GM12878 (cell line): ENCODE measurements around the gene SAMD4A. TPM values are rescaled to one million over a fixed set of nuclear protein-coding genes. Genes with fewer than 3 reads are reported as not detected.

ENCODE experiments used
- ATAC-seq: fragments of 200-7000 bp; cut with Tn5 transposase; 3 replicates; pipeline ENCODE4 v1.9.1; 2020; ENCODE audit warnings: mild to moderate bottlenecking, moderate library complexity
- BruUV-seq: library from RNA; stranded (reverse); fragments of 400-500 nt; replicated peaks from 2 replicates; lab custom pipeline; 2021; lab: Mats Ljungman, UMichigan
- CTCF ChIA-PET: fragments of 300-600 bp; sonication (Branson Sonifier 250); formaldehyde crosslinking; extraction: SDS; loops from one replicate; lab custom pipeline; 2021; ENCODE audit warnings: inconsistent platforms; lab: Yijun Ruan, JAX
- POLR2A ChIA-PET: fragments of 350-600 bp; formaldehyde crosslinking; extraction: SDS; loops from one replicate; lab custom pipeline; 2021; ENCODE audit warnings: inconsistent platforms; lab: Charles Lee
- RAD21 ChIA-PET: fragments of 300-600 bp; sonication (Branson Sonifier 250); formaldehyde crosslinking; loops from one replicate; lab custom pipeline; 2023; ENCODE audit warnings: antibody characterized with exemption; ENCODE audit not compliant: unreplicated experiment; lab: Charles Lee
- SMC1A ChIA-PET: fragments of 300-600 bp; sonication (Branson Sonifier 250); formaldehyde crosslinking; loops from one replicate; lab custom pipeline; 2023; ENCODE audit not compliant: unreplicated experiment, uncharacterized antibody; lab: Charles Lee
- DNase-seq: peaks from one replicate; pipeline ENCODE4 v3.0.0-alpha.2; 2011; ENCODE audit warnings: low read depth, low spot score
- FAIRE-seq: peaks from 3 replicates; lab custom pipeline; 2011; peaks lifted over from hg19 to GRCh38; lab: Jason Lieb, UNC
- H2AFZ ChIP-seq: 2 replicates; pipeline ENCODE4 v1.6.0; 2011; ENCODE audit warnings: low read depth, low read length, control low read depth; ENCODE audit not compliant: control insufficient read depth
- H3K27ac ChIP-seq: 2 replicates; pipeline ENCODE4 v1.5.1; 2011; ENCODE audit warnings: control low read depth; ENCODE audit not compliant: control insufficient read depth, insufficient read depth
- H3K27me3 ChIP-seq, 2 experiments: replicated peaks in 1 of 2; 2 replicates each; pipeline versions ENCODE4 v1.6.0 to v1.6.1; 2011; ENCODE audit warnings: low read length in 1 of 2; ENCODE audit not compliant: control insufficient read depth in 2 of 2, insufficient read depth in 2 of 2
- H3K36me3 ChIP-seq, 2 experiments: 2 replicates each; pipeline ENCODE4 v1.5.1; 2011; ENCODE audit warnings: low read length in 1 of 2; ENCODE audit not compliant: control insufficient read depth in 2 of 2, insufficient read depth in 2 of 2
- H3K4me1 ChIP-seq: 2 replicates; pipeline ENCODE4 v1.6.1; 2011; ENCODE audit warnings: mild to moderate bottlenecking, low read length, moderate library complexity, mixed read lengths; ENCODE audit not compliant: control insufficient read depth, insufficient read depth
- H3K4me2 ChIP-seq: 2 replicates; pipeline ENCODE4 v1.6.0; 2011; ENCODE audit warnings: control low read depth; ENCODE audit not compliant: control insufficient read depth, insufficient read depth
- H3K4me3 ChIP-seq: fragments of 200-600 bp; sonication (generic); 2 replicates; pipeline ENCODE4 v1.5.1; 2016
- H3K79me2 ChIP-seq: 2 replicates; pipeline ENCODE4 v1.6.0; 2011; ENCODE audit warnings: low read length; ENCODE audit not compliant: control insufficient read depth, insufficient read depth
- H3K9ac ChIP-seq: 2 replicates; pipeline ENCODE4 v1.8.0; 2011; ENCODE audit warnings: low read length, control low read depth, mixed read lengths; ENCODE audit not compliant: control insufficient read depth, insufficient read depth
- H3K9me3 ChIP-seq: replicated peaks from 3 replicates; pipeline ENCODE4 v1.5.1; 2011; ENCODE audit warnings: mild to moderate bottlenecking, low read length; ENCODE audit not compliant: control insufficient read depth, insufficient read depth
- H4K20me1 ChIP-seq: 2 replicates; pipeline ENCODE4 v1.6.0; 2011; ENCODE audit not compliant: control insufficient read depth, insufficient read depth
- ASH2L ChIP-seq: fragments of 300-600, 200-600 bp; sonication (generic); IDR thresholded peaks from 2 replicates; pipeline ENCODE4 v1.6.1; 2017; ENCODE audit warnings: low read depth, mild to moderate bottlenecking, borderline replicate concordance
- CHD2 ChIP-seq: IDR thresholded peaks from 2 replicates; pipeline ENCODE4 v1.6.1; 2011; ENCODE audit warnings: low read depth, low read length, improper control_type of control experiment, borderline replicate concordance
- ELK1 ChIP-seq: IDR thresholded peaks from 2 replicates; pipeline ENCODE4 v1.6.1; 2012; ENCODE audit warnings: low read depth, low read length, improper control_type of control experiment
- EP300 ChIP-seq, 2 experiments: fragments of 150-350 bp in 1 of 2; IDR thresholded peaks; 2 replicates each; pipeline ENCODE4 v1.6.1; 2011 to 2012; ENCODE audit warnings: low read depth in 2 of 2, low read length in 2 of 2, borderline replicate concordance in 1 of 2, improper control_type of control experiment in 1 of 2, inconsistent platforms in 1 of 2; ENCODE audit not compliant: control insufficient read depth in 1 of 2
- EZH2 ChIP-seq: IDR thresholded peaks from 2 replicates; pipeline ENCODE4 v1.6.1; 2012; ENCODE audit warnings: low read depth, mild to moderate bottlenecking, control low read depth, inconsistent platforms, low read length, borderline replicate concordance; ENCODE audit not compliant: control insufficient read depth
- IKZF1 ChIP-seq: fragments of 450-650 bp; conservative IDR thresholded peaks from 2 replicates; pipeline ENCODE4 v1.6.1; 2017; ENCODE audit warnings: antibody characterized with exemption, mild to moderate bottlenecking
- MLLT1 ChIP-seq: fragments of 450-650 bp; IDR thresholded peaks from 2 replicates; pipeline ENCODE4 v1.6.1; 2016; ENCODE audit warnings: mild to moderate bottlenecking
- MTA2 ChIP-seq: fragments of 450-650 bp; IDR thresholded peaks from 2 replicates; pipeline ENCODE4 v1.6.1; 2016; ENCODE audit warnings: low read depth, mild to moderate bottlenecking, moderate library complexity
- SKIL ChIP-seq: fragments of 450-650 bp; IDR thresholded peaks from 2 replicates; pipeline ENCODE4 v1.6.1; 2017; ENCODE audit warnings: mild to moderate bottlenecking, low read depth, inconsistent platforms; ENCODE audit not compliant: poor library complexity, severe bottlenecking
- SMAD5 ChIP-seq: IDR thresholded peaks from 2 replicates; pipeline ENCODE4 v1.6.1; 2016; ENCODE audit warnings: antibody characterized with exemption, low read depth
- SUPT20H ChIP-seq: IDR thresholded peaks from 2 replicates; pipeline ENCODE4 v1.6.1; 2011; ENCODE audit warnings: low read depth, mild to moderate bottlenecking, low read length, moderate library complexity, borderline replicate concordance; ENCODE audit not compliant: control insufficient read depth
- YBX1 ChIP-seq: fragments of 450-650 bp; IDR thresholded peaks from 2 replicates; pipeline ENCODE4 v1.6.1; 2016; ENCODE audit warnings: antibody characterized with exemption
- ZBTB40 ChIP-seq: fragments of 450-650 bp; IDR thresholded peaks from 2 replicates; pipeline ENCODE4 v1.6.1; 2016; ENCODE audit warnings: mild to moderate bottlenecking, moderate library complexity, borderline replicate concordance
- WGBS: methylation state at CpG from one replicate; pipeline ENCODE4 v1.1.6; 2016; ENCODE audit warnings: low lambda C conversion rate; ENCODE audit not compliant: insufficient replicate concordance, insufficient coverage; ENCODE audit errors: missing lambda C conversion rate; 5-methylcytosine and 5-hydroxymethylcytosine counted together
- in situ Hi-C: fragments of 300-500 bp; cut with MboI; formaldehyde crosslinking; loops from 9 replicates; pipeline ENCODE4 v1.14.3; 2018; ENCODE audit warnings: mixed read lengths
- intact Hi-C: fragments of 100-400 bp; cut with micrococcal nuclease; formaldehyde crosslinking; loops from one replicate; pipeline ENCODE4 v1.14.2; 2022; ENCODE audit not compliant: unreplicated experiment
- polyA plus RNA-seq, 11 experiments: library from polyadenylated mRNA; depleted of rRNA in 4 of 11; unstranded in 6 of 11; stranded (reverse) in 5 of 11; fragments of >200 nt; fragmentation: Nextera tagmentation in 4 of 11; fragmentation: Illumina TruSeq in 1 of 11; extraction: Ambion mirVana in 4 of 11; extraction: Trizol in 1 of 11; gene quantifications; 1 replicate in 1 of 11; 2 replicates in 10 of 11; pipeline versions ENCODE4 v1.2.1 to v1.2.3, GENCODE V29; 2011 to 2016; ENCODE audit warnings: inconsistent platforms in 2 of 11, missing spikeins in 2 of 11, low read depth in 1 of 11
- total RNA-seq, 4 experiments: library from RNA; depleted of rRNA in 3 of 4; stranded (reverse); fragments of >200 nt in 3 of 4; fragmentation: Illumina TruSeq in 1 of 4; extraction: Trizol in 1 of 4; gene quantifications; 2 replicates each; pipeline versions ENCODE4 v1.2.1 to v1.2.3, GENCODE V29; 2013 to 2021

The SAMD4A gene
- total and polyA plus RNA-seq, 10 of the 15 experiments (the other 5 are each of a cell fraction or from before 2014, with no cell fraction given), result 0.05 to 0.56 (median 0.31) TPM

- ChIA-PET SMC1A (interaction anchor here (1.2 to 2.0 kb wide), 5 partner anchors 10 to 27 kb away, joined by 3 to 5 read pairs (median 3); no protein-coding TSS in a partner anchor), POLR2A (no interaction called here), RAD21 (no interaction called here), CTCF (interaction anchor here (1.1 to 1.2 kb wide), 3 partner anchors 10 to 88 kb away, joined by 3 read pairs; no protein-coding TSS in a partner anchor)
- Histone ChIP-seq H3K4me3 (no peak overlapping the region), H3K27ac (no peak overlapping the region), H2AFZ (no peak overlapping the region), H3K9me3 (no peaks in the 10 kb centered on the region), H3K36me3 (no peaks in the 10 kb centered on the region), H3K27me3 (no peaks in the 10 kb centered on the region), H4K20me1 (no peaks in the 10 kb centered on the region), H3K9ac (no peak overlapping the region), H3K4me1 (no peaks in the 10 kb centered on the region), H3K4me2 (no peak overlapping the region), H3K79me2 (no peaks in the 10 kb centered on the region)
- 6% methylated on average over 1 of the region's 1 CpG for WGBS
- in situ Hi-C loops, result no loop called here
- no TSS peak for BruUV-seq
- intact Hi-C loops, result no loop called here
- DNase-seq (no peak), FAIRE-seq (no peak), ATAC-seq (no peak)
- no peak for TF ChIP-seq IKZF1
- no peak for TF ChIP-seq MLLT1
- no peak for TF ChIP-seq SMAD5
- no peak for TF ChIP-seq SUPT20H
- TF ChIP-seq ASH2L, result no peak
- TF ChIP-seq EZH2, result no peak
- no peak for TF ChIP-seq ELK1
- no peak for TF ChIP-seq SKIL
- TF ChIP-seq ZBTB40, result no peak
- TF ChIP-seq CHD2, result no peak
- no peak for TF ChIP-seq MTA2
- TF ChIP-seq YBX1, result no peak
- TF ChIP-seq EP300 (IDR thresholded peaks at IDR 0.05; ENCODE audit: borderline replicate concordance in 1 of 2, control insufficient read depth in 1 of 2, low read depth in 2 of 2, low read length in 2 of 2), result no peak
Observed at GRCh38 chr14:54599966-54600716, 33.2 kb downstream of the SAMD4A start.
